ENCODE measurements around the gene PTPRN. TPM values are rescaled to one million over a fixed set of nuclear protein-coding genes. Genes with fewer than 3 reads are reported as not detected.

PTPRN gene
- total and polyA plus RNA-seq, 9 of the 15 experiments (the other 6 are each of a cell fraction or from before 2014, with no cell fraction given), result 0.15 to 2.4 (median 0.43) TPM; not detected in 1

DNA sequence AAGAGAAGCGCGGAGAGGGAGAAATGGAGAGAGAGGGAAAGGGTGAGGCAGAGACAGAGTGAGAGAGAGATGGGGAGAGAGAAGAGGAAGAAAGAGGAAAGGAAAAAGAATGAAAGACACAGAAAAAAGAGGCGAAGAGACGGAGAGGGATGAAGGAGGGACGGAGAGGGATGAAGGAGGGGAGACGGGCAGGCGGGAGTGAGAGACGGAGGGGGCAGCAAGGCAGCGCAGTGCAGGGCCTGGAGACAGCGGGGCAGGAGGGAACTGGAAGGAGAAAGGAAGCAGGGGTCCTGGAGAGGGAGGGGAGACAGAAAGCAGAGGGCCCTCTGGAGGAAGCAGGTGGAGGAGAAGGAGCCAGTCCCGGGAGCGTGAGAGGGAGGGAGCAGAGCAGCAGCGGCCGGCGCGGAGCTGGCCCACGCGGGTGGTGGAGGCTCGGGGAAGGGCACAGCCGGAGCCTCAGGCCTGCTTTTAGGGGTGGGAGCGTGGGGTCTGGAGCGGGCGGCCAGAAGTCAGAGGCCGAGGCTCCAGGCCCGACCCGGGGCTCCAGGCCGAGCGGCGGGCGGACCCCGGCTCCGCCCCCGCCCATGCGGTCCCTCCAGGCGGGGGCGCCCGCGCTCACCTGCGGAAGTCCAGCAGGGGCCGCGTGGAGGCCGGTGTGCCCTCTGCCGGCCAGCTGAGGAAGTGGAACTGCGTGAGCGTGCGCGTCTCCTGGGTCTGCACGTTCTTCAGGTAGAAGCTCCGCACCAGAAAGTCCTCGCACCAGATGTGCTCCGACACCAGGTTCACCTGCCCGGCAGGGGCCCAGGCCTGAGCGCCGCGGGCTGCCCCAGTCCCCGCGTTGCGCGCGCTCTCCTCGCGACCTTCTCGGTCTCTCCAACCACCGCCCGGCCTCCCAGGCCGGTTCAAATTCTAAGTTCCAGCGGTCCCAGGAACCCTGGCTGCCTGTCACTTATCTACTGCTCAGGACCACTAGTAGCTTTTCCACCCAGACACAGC is 14.5 kb downstream of the PTPRN start (continued):
- TF ChIP-seq, protein P1, sequence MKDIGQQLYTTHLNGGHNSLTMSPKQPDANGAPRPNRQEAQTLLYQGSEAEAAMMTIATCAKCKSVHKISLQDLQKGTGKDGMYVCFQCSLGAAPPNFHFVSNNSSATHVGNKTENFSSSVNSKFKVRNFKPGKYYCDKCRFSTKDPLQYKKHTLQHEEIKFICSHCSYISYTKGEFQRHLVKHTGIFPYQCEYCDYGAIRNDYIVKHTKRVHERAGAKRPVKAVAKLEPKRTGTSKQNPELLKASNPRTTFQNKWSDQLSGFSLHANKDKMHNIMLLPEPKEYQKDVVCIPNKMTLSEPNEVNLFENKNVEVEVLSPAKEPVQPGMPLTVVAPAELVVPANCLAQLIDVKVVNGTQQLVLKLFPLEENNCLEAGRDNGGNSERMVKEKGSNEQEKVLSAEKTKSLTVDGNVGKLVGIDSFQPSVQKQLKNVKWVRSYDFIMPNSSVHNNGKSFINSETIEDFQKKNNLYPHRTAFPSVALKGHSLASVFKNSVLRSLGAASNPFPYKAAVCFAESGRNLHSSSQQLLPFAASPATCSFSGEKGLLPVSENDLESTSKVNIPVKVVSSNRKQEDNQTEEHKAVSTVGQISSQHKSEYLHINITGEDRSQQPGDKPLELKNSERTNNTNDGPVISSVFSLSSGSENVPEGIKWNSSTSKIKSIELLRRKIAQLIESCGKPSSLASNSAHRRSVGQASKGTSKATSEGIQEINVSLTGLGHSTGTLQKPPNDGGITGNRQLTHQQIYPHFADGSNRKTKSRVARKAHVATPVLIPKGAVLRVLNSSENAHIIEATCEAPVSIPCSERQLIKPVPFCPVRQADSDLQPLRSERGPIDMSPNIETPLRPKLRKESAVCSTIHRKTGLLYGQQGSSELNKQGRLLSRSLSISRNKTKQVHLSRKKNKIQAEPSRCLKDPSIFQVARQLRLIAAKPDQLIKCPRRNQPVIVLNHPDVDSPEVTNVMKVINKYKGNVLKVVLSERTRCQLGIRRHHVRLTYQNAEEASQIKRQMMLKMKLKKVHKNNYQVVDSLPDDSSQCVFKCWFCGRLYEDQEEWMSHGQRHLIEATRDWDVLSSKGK (CRISPR knock-in tag; IDR thresholded peaks at IDR 0.05), result no peak
- TF ChIP-seq, protein P2, sequence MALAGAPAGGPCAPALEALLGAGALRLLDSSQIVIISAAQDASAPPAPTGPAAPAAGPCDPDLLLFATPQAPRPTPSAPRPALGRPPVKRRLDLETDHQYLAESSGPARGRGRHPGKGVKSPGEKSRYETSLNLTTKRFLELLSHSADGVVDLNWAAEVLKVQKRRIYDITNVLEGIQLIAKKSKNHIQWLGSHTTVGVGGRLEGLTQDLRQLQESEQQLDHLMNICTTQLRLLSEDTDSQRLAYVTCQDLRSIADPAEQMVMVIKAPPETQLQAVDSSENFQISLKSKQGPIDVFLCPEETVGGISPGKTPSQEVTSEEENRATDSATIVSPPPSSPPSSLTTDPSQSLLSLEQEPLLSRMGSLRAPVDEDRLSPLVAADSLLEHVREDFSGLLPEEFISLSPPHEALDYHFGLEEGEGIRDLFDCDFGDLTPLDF (CRISPR knock-in tag; IDR thresholded peaks at IDR 0.05), result 0 out of 2 replicates have a peak, but pooled peaks have one; percentile 45
- TF ChIP-seq CBFB (CRISPR knock-in tag; IDR thresholded peaks at IDR 0.05) (no peak), SMAD3 (CRISPR knock-in tag; conservative IDR thresholded peaks at IDR 0.05) (no peak), L3MBTL2 (IDR thresholded peaks at IDR 0.05) (peak; percentile 88), FOXJ3 (CRISPR knock-in tag; IDR thresholded peaks at IDR 0.05) (no peak), HNRNPH1 (optimal IDR thresholded peaks at IDR 0.05; ENCODE audit: low read depth, low read length) (no peak), EGR1 (conservative IDR thresholded peaks at IDR 0.05) (peak; percentile 72), HSF4 (CRISPR knock-in tag; IDR thresholded peaks at IDR 0.05; ENCODE audit: borderline replicate concordance) (no peak), CHD1 (IDR thresholded peaks at IDR 0.05; ENCODE audit: low read length) (no peak), ZNF507 (tag; conservative IDR thresholded peaks at IDR 0.05) (no peak), CBFA2T3 (IDR thresholded peaks at IDR 0.05) (peak; percentile 11), ZNF77 (CRISPR knock-in tag; IDR thresholded peaks at IDR 0.05) (no peak), KLF10 (CRISPR knock-in tag; IDR thresholded peaks at IDR 0.05) (no peak), CTBP1 (IDR thresholded peaks at IDR 0.05; ENCODE audit: borderline replicate concordance) (peak; percentile 65), NFYB (IDR thresholded peaks at IDR 0.05; ENCODE audit: extremely low read depth, insufficient read length) (no peak)
- TF ChIP-seq, protein P3, sequence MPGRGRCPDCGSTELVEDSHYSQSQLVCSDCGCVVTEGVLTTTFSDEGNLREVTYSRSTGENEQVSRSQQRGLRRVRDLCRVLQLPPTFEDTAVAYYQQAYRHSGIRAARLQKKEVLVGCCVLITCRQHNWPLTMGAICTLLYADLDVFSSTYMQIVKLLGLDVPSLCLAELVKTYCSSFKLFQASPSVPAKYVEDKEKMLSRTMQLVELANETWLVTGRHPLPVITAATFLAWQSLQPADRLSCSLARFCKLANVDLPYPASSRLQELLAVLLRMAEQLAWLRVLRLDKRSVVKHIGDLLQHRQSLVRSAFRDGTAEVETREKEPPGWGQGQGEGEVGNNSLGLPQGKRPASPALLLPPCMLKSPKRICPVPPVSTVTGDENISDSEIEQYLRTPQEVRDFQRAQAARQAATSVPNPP (IDR thresholded peaks at IDR 0.05; ENCODE audit: borderline replicate concordance, insufficient read depth, insufficient read length), result no peak
- TF ChIP-seq, protein P4, sequence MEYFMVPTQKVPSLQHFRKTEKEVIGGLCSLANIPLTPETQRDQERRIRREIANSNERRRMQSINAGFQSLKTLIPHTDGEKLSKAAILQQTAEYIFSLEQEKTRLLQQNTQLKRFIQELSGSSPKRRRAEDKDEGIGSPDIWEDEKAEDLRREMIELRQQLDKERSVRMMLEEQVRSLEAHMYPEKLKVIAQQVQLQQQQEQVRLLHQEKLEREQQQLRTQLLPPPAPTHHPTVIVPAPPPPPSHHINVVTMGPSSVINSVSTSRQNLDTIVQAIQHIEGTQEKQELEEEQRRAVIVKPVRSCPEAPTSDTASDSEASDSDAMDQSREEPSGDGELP (CRISPR knock-in tag; IDR thresholded peaks at IDR 0.05; ENCODE audit: borderline replicate concordance), result peak; percentile 82
- TF ChIP-seq, protein P5, sequence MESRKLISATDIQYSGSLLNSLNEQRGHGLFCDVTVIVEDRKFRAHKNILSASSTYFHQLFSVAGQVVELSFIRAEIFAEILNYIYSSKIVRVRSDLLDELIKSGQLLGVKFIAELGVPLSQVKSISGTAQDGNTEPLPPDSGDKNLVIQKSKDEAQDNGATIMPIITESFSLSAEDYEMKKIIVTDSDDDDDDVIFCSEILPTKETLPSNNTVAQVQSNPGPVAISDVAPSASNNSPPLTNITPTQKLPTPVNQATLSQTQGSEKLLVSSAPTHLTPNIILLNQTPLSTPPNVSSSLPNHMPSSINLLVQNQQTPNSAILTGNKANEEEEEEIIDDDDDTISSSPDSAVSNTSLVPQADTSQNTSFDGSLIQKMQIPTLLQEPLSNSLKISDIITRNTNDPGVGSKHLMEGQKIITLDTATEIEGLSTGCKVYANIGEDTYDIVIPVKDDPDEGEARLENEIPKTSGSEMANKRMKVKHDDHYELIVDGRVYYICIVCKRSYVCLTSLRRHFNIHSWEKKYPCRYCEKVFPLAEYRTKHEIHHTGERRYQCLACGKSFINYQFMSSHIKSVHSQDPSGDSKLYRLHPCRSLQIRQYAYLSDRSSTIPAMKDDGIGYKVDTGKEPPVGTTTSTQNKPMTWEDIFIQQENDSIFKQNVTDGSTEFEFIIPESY (CRISPR knock-in tag; IDR thresholded peaks at IDR 0.05), result peak; percentile 73
